Stimulated activated CD8-positive, alpha-beta memory T cell treated with anti-CD3 and anti-CD28 coated beads, Interleukin-12 subunit alpha, Interleukin-12 subunit beta, amount 100 ng/mL, for 24 hours (primary cell): ENCODE measurements around the gene CSNK2A2.

Source experiments
- DNase-seq: peaks from one replicate; pipeline ENCODE4 v3.0.0-alpha.2; 2020; ENCODE audit errors: extremely low read depth

The CSNK2A2 gene

GRCh38 chr16:58110571-58111301 lies 87.2 kb downstream of the CSNK2A2 start:
- no peak for DNase-seq

- DNase-seq: no peak
Observed at GRCh38 chr16:58109881-58110280, 88.0 kb downstream of the CSNK2A2 start.

GRCh38 chr16:58109330-58109729 lies 88.6 kb downstream of the CSNK2A2 start:
- no peak for DNase-seq
